ENCODE data around the gene RO60.
"Not testable (repeated sequence)": the region's sequence is repeated elsewhere in the genome, so short reads cannot be mapped to it uniquely, and the experiment has no call there.

The RO60 gene

DNA sequence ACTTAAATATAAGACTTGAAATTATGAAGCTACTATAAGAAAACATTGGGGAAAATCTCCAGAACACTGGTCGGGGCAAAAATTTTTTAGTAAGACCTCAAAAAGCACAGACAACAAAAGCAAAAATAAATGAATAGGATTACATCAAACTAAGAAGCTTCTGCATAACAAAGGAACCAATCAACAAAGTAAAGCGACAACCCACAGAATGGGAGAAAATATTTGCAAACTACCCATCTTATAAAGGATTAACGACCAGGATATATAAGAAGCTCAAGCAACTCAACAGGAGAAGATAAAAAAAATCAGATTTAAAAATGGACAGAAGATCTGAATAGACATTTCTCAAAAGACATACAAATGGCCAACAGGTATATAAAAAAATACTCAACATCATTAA lies 19.4 kb upstream of the RO60 start:
- TF ChIP-seq, protein P1, sequence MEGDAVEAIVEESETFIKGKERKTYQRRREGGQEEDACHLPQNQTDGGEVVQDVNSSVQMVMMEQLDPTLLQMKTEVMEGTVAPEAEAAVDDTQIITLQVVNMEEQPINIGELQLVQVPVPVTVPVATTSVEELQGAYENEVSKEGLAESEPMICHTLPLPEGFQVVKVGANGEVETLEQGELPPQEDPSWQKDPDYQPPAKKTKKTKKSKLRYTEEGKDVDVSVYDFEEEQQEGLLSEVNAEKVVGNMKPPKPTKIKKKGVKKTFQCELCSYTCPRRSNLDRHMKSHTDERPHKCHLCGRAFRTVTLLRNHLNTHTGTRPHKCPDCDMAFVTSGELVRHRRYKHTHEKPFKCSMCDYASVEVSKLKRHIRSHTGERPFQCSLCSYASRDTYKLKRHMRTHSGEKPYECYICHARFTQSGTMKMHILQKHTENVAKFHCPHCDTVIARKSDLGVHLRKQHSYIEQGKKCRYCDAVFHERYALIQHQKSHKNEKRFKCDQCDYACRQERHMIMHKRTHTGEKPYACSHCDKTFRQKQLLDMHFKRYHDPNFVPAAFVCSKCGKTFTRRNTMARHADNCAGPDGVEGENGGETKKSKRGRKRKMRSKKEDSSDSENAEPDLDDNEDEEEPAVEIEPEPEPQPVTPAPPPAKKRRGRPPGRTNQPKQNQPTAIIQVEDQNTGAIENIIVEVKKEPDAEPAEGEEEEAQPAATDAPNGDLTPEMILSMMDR (IDR thresholded peaks at IDR 0.05; ENCODE audit: control insufficient read depth, insufficient read depth, low read depth, low read length, missing control alignments), result no peak
- no peak overlapping the region for H3K4me3 ChIP-seq (ENCODE audit: control insufficient read depth, low read depth, low read length)
- DNase-seq (ENCODE audit: low read depth), result no peak

DNA sequence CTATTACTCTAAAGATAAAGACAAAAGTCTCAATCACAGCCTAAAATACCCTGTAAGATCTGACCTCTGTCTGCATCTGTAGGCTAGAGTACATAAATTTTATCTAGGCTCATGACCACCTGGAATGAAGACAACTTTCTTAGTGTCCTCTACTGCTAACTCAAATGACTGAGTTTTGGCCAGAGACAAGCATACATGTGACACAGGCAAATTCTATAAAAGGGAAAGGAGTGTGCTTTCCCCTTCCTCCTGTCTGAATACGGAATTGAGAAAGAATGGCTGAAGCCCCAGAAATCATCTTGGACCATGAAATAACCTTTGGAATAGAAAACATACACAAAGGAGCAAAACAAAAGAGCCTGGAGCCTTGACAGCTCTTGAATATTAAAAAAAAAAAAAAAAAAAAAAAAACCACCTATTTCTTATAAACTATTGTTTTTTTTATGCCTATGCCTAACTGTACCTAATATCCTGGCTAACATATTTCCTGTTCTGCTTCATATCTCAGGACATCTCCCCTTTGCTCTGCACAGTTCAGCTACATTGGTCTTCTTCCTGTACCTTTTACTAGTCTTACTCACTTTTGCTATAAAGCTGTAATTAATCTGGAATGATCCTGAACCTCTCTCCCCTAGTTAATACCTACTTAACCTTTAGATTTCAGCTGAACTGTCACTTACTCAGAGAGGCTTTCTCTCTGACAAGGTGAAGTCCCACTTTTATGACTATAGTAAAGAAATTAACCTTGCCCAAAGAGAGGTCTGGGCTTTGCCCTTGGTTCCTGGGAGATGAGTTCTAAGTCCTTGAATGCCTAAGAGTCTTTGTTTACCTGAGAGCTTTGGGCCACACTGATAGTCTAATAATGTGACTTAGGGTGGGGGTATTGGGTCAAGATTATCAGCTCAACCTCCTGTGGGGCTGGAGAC lies 16.4 kb upstream of the RO60 start:
- no peak for DNase-seq (ENCODE audit: low read depth)
- TF ChIP-seq, protein P1 (IDR thresholded peaks at IDR 0.05; ENCODE audit: control insufficient read depth, insufficient read depth, low read depth, low read length, missing control alignments), result no peak
- no peak overlapping the region for H3K4me3 ChIP-seq (ENCODE audit: control insufficient read depth, low read depth, low read length)

DNA sequence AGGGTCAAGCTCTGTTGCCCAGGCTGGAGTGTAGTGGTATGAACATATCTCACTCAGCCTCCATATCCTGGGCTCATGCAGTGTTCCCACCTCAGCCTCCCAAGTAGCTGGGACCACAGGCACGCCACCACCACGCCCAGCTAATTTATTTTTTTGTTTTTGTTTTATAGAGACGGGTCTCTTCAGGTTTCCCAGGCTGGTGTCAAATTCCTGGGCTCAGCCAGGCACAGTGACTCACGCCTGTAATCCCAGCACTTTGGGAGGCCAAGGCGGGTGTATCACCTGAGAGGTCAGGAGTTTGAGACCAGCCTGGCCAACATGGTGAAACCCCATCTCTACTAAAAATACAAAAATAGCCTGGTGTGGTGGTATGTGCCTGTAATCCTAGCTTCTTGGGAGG lies 10.5 kb upstream of the RO60 start:
- not testable (repeated sequence) for H3K4me3 ChIP-seq (ENCODE audit: control insufficient read depth, low read depth, low read length); DNase-seq (ENCODE audit: low read depth)

DNA sequence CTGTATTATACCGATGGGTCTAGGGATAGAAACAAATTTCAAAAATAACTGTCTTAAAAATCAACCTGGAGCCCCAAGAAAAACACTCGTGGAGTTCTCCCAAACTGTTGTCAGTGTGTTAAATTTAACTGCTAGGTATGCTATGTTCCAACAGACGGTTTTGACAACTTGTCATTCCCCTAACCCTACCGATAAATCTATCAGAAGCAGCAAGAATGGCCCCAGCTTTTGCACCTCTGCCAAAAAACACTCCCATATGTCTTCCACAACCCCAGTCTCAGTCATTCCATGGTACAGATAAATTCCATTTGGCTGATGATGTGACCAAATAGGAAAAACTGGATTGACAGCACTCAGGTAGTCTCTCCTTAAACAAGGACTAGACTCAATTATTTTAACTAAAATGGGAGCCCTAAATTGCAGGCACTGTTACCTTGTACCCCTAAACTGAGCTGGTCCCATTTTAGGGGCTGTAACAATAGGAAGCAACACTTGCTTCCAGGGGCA lies 5.2 kb upstream of the RO60 start:
- H3K4me3 ChIP-seq (ENCODE audit: control insufficient read depth, low read depth, low read length), result no peak overlapping the region
- TF ChIP-seq, protein P1 (IDR thresholded peaks at IDR 0.05; ENCODE audit: control insufficient read depth, insufficient read depth, low read depth, low read length, missing control alignments), result no peak
- no peak for DNase-seq (ENCODE audit: low read depth)

DNA sequence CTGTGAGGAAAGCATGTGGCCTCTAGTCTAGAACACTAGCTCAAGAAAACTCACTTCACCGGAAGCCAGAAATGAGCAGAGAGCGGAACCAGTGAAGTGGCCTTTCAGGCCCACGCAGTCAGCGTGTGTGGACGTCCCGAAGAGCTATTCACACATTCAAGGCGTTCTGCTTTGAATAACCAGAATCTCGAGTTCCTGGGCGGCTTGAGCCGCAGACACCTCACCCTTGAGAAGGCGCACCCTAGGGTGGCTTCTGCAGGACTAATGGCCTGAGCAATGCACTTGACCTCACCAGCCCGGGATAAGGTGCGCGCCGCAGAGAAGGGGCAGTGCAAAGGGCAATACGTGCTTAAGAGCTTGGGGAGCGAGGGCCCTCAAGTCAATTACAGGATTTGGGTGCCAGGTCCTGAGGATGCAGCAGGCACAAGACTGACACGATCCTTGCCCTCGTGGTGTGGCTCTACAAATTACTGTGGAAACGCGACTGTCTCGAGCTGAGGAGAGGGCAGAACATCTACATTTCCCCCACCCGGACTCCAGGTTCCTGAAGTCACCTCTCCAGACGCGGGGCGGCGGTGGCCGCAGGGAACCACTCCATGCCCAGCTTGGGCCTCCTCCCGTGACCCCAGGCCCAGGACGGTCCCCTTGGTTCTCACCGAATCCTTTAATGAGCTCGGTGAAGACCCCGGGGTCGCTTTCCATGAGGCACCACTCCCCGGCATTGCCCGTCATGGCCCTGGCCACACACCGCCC lies 707 bp upstream of the RO60 start:
- DNase-seq (ENCODE audit: low read depth), result no peak
- H3K4me3 ChIP-seq (ENCODE audit: control insufficient read depth, low read depth, low read length), result peak overlapping the region; percentile 70
- TF ChIP-seq, protein P1 (IDR thresholded peaks at IDR 0.05; ENCODE audit: control insufficient read depth, insufficient read depth, low read depth, low read length, missing control alignments), result no peak

DNA sequence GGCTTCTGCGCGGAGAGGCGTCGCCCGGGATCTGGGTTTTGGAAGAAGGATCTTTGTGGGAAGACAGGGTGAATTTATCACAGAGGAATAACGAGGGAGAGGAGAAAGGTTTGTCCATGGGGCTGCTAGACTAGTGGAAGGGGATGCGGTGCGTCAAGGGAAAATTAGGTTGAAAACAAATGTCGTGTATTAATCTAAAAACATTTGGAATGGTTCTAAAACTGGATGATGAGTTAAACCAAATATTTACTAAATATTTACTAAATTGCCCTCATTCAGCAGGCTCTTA lies 647 bp downstream of the RO60 start:
- no peak for DNase-seq (ENCODE audit: low read depth)
- TF ChIP-seq, protein P1 (IDR thresholded peaks at IDR 0.05; ENCODE audit: control insufficient read depth, insufficient read depth, low read depth, low read length, missing control alignments), result no peak
- peak overlapping the region; percentile 70 for H3K4me3 ChIP-seq (ENCODE audit: control insufficient read depth, low read depth, low read length)

DNA sequence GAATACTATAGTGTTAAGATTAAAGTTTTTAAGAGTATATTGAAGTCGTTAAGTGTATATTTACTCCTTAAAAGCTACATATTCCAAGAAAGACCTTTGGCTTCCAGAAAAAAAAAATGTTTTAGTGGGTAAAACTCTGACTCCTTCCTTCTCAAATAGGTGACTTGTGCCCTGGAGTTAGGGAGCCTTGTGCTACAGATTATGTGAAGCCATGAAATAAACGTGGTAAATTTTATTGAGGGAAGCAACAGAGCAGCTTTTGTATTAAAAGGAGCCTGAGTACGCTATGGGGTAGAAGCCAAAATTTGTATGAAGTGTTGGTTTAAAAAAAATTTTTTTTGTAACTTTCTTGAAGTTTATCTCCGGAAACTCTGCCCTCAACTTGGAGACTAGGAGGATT lies 994 bp downstream of the RO60 start:
- DNase-seq (ENCODE audit: low read depth), result no peak
- peak overlapping the region; percentile 70 for H3K4me3 ChIP-seq (ENCODE audit: control insufficient read depth, low read depth, low read length)
- TF ChIP-seq, protein P1 (IDR thresholded peaks at IDR 0.05; ENCODE audit: control insufficient read depth, insufficient read depth, low read depth, low read length, missing control alignments), result no peak
